H1 (cell line): ENCODE results near the gene DGKH.

Experiments used
- ATF3 ChIP-seq: IDR thresholded peaks from 2 replicates; pipeline ENCODE4 v1.6.1; 2011; ENCODE audit warnings: low read depth, mild to moderate bottlenecking, low read length; ENCODE audit not compliant: insufficient read depth
- CEBPB ChIP-seq: IDR thresholded peaks from 2 replicates; pipeline ENCODE4 v1.6.1; 2012; ENCODE audit warnings: low read depth, low read length
- CHD2 ChIP-seq: IDR thresholded peaks from 2 replicates; pipeline ENCODE4 v1.6.1; 2012; ENCODE audit warnings: low read length, improper control_type of control experiment
- CTCF ChIP-seq, 3 experiments: IDR thresholded peaks; 1 replicate in 2 of 3; 2 replicates in 1 of 3; pipeline versions ENCODE4 v1.5.1 to v1.6.1; 2011; ENCODE audit warnings: low read length in 3 of 3, mild to moderate bottlenecking in 3 of 3, inconsistent platforms in 2 of 3, low read depth in 1 of 3, moderate library complexity in 1 of 3; ENCODE audit not compliant: insufficient read depth in 1 of 3; ENCODE audit errors: control extremely low read depth in 1 of 3
- E2F6 ChIP-seq: IDR thresholded peaks from 2 replicates; pipeline ENCODE4 v1.6.1; 2012; ENCODE audit warnings: inconsistent platforms
- EP300 ChIP-seq, 2 experiments: IDR thresholded peaks; 1 replicate in 1 of 2; 2 replicates in 1 of 2; pipeline ENCODE4 v1.6.1; 2011 to 2012; ENCODE audit warnings: low read depth in 2 of 2, low read length in 2 of 2, mild to moderate bottlenecking in 2 of 2, borderline replicate concordance in 1 of 2, inconsistent platforms in 1 of 2, moderate library complexity in 1 of 2
- KDM5A ChIP-seq: fragments of 200-600 bp; IDR thresholded peaks from 2 replicates; pipeline ENCODE4 v1.7.1; 2012; ENCODE audit warnings: mild to moderate bottlenecking, low read length, inconsistent platforms, mixed read lengths
- MAX ChIP-seq: IDR thresholded peaks from 2 replicates; pipeline ENCODE4 v1.6.1; 2012; ENCODE audit warnings: inconsistent platforms
- POLR2A ChIP-seq, 2 experiments: IDR thresholded peaks; 1 replicate in 1 of 2; 2 replicates in 1 of 2; pipeline ENCODE4 v1.6.1; 2011; ENCODE audit warnings: low read depth in 2 of 2, low read length in 2 of 2, mild to moderate bottlenecking in 2 of 2; ENCODE audit errors: control extremely low read depth in 1 of 2
- POLR2AphosphoS5 ChIP-seq: IDR thresholded peaks from 2 replicates; pipeline ENCODE4 v1.6.1; 2011; ENCODE audit warnings: low read depth, low read length
- RAD21 ChIP-seq, 2 experiments: IDR thresholded peaks in 1 of 2; conservative IDR thresholded peaks in 1 of 2; 2 replicates each; pipeline ENCODE4 v1.6.1; 2011; ENCODE audit warnings: low read depth in 2 of 2, low read length in 2 of 2, improper control_type of control experiment in 1 of 2, inconsistent platforms in 1 of 2, mild to moderate bottlenecking in 1 of 2, moderate library complexity in 1 of 2
- SP1 ChIP-seq: IDR thresholded peaks from 2 replicates; pipeline ENCODE4 v1.6.1; 2011; ENCODE audit warnings: low read depth, low read length
- TAF1 ChIP-seq: IDR thresholded peaks from 2 replicates; pipeline ENCODE4 v1.6.1; 2011; ENCODE audit warnings: mild to moderate bottlenecking, low read depth, low read length
- ZNF274 ChIP-seq: IDR thresholded peaks from 2 replicates; pipeline ENCODE4 v1.7.0; 2012; ENCODE audit warnings: low read length, borderline replicate concordance; ENCODE audit errors: extremely low read depth

- TF ChIP-seq CTCF (IDR thresholded peaks at IDR 0.05; ENCODE audit: control extremely low read depth in 1 of 3, insufficient read depth in 1 of 3, low read depth in 1 of 3, low read length in 3 of 3): no peak
- no peak for TF ChIP-seq EP300 (IDR thresholded peaks at IDR 0.05; ENCODE audit: borderline replicate concordance in 1 of 2, low read depth in 2 of 2, low read length in 2 of 2)
- TF ChIP-seq CEBPB: no peak
- TF ChIP-seq MAX: no peak
- TF ChIP-seq POLR2A (IDR thresholded peaks at IDR 0.05; ENCODE audit: control extremely low read depth in 1 of 2, low read depth in 2 of 2, low read length in 2 of 2): no peak
- no peak for TF ChIP-seq ATF3
- TF ChIP-seq SP1: no peak
- TF ChIP-seq POLR2AphosphoS5: no peak
- no peak for TF ChIP-seq RAD21 (IDR thresholded peaks at IDR 0.05 in 1 of 2, conservative IDR thresholded peaks at IDR 0.05 in 1 of 2; ENCODE audit: low read depth in 2 of 2, low read length in 2 of 2)
- TF ChIP-seq ZNF274: no peak
- no peak for TF ChIP-seq CHD2
- no peak for TF ChIP-seq KDM5A
- no peak for TF ChIP-seq TAF1
- TF ChIP-seq E2F6: no peak
These were observed 224.3 kb downstream of the DGKH start for GRCh38 chr13:42272804-42273175.
